Gastrocnemius medialis (tissue), 4 donors: ENCODE measurements around the gene SEMA4B.
A peak's percentile ranks its signal among the peaks of the same experiment; 100 is the strongest.

Experiments used
- CTCF ChIP-seq, 5 experiments: fragments of 450-650 bp in 3 of 5; fragments of 200-600 bp in 2 of 5; sonication (generic) in 2 of 5; IDR thresholded peaks in 4 of 5; conservative IDR thresholded peaks in 1 of 5; 1 replicate in 4 of 5; 2 replicates in 1 of 5; pipeline ENCODE4 v1.5.1; 2016 to 2019; ENCODE audit warnings: antibody characterized with exemption in 5 of 5, mild to moderate bottlenecking in 3 of 5, moderate library complexity in 3 of 5
- POLR2A ChIP-seq, 2 donors: fragments of 450-650 bp; IDR thresholded peaks; one replicate each; pipeline ENCODE4 v1.6.1; 2017; ENCODE audit warnings: antibody characterized with exemption in 2 of 2, mild to moderate bottlenecking in 2 of 2, moderate library complexity in 2 of 2

GRCh38 chr15:90184786-90185704, 16.1 kb upstream of the SEMA4B start:
- no peak for TF ChIP-seq CTCF (IDR thresholded peaks at IDR 0.05 in 4 of 5, conservative IDR thresholded peaks at IDR 0.05 in 1 of 5)
- peak in 1 of 2 donors; percentile 49 for TF ChIP-seq POLR2A (IDR thresholded peaks at IDR 0.05)
